HEK293 (cell line): ENCODE results near the gene COPZ1.

Experiments used
- EGR2 ChIP-seq: fragments of 450-650 bp; formaldehyde crosslinking; IDR thresholded peaks from 2 replicates; pipeline ENCODE4 v1.5.1; 2016; ENCODE audit warnings: low read depth, missing biosample characterization, missing genetic modification characterization
- KLF1 ChIP-seq: fragments of 450-650 bp; formaldehyde crosslinking; IDR thresholded peaks from 2 replicates; pipeline ENCODE4 v1.5.1; 2016; ENCODE audit warnings: missing biosample characterization, missing genetic modification characterization
- KLF7 ChIP-seq: fragments of 450-650 bp; formaldehyde crosslinking; IDR thresholded peaks from 2 replicates; pipeline ENCODE4 v1.5.1; 2016; ENCODE audit warnings: missing biosample characterization, missing genetic modification characterization, borderline replicate concordance
- OSR2 ChIP-seq: fragments of 450-650 bp; formaldehyde crosslinking; IDR thresholded peaks from 2 replicates; pipeline ENCODE4 v1.5.1; 2016; ENCODE audit warnings: missing biosample characterization, missing genetic modification characterization
- YY2 ChIP-seq: fragments of 450-650 bp; formaldehyde crosslinking; IDR thresholded peaks from 2 replicates; pipeline ENCODE4 v1.5.1; 2016; ENCODE audit warnings: missing biosample characterization, missing genetic modification characterization
- ZBTB11 ChIP-seq: fragments of 450-650 bp; formaldehyde crosslinking; conservative IDR thresholded peaks from 2 replicates; pipeline ENCODE4 v1.5.1; 2016; ENCODE audit warnings: low read depth, missing biosample characterization, missing genetic modification characterization
- ZBTB44 ChIP-seq: fragments of 450-650 bp; IDR thresholded peaks from 2 replicates; pipeline ENCODE4 v1.5.1; 2018; ENCODE audit warnings: missing biosample characterization, mild to moderate bottlenecking, missing genetic modification characterization
- ZBTB48 ChIP-seq: fragments of 450-650 bp; formaldehyde crosslinking; IDR thresholded peaks from 2 replicates; pipeline ENCODE4 v1.5.1; 2016; ENCODE audit warnings: missing biosample characterization, missing genetic modification characterization
- ZBTB7A ChIP-seq: fragments of 450-650 bp; formaldehyde crosslinking; IDR thresholded peaks from 2 replicates; pipeline ENCODE4 v1.5.1; 2016; ENCODE audit warnings: low read depth, missing biosample characterization, missing genetic modification characterization
- ZBTB8A ChIP-seq: fragments of 450-650 bp; formaldehyde crosslinking; IDR thresholded peaks from 2 replicates; pipeline ENCODE4 v1.5.1; 2016; ENCODE audit warnings: missing biosample characterization, missing genetic modification characterization
- ZNF114 ChIP-seq: fragments of 450-650 bp; formaldehyde crosslinking; IDR thresholded peaks from 2 replicates; pipeline ENCODE4 v1.5.0; 2017; ENCODE audit warnings: missing biosample characterization, missing genetic modification characterization
- ZNF132 ChIP-seq: fragments of 450-650 bp; formaldehyde crosslinking; IDR thresholded peaks from 2 replicates; pipeline ENCODE4 v1.5.1; 2017; ENCODE audit warnings: missing biosample characterization, missing genetic modification characterization, borderline replicate concordance
- ZNF155 ChIP-seq: fragments of 450-650 bp; formaldehyde crosslinking; IDR thresholded peaks from 2 replicates; pipeline ENCODE4 v1.5.1; 2016; ENCODE audit warnings: missing biosample characterization, missing genetic modification characterization
- ZNF169 ChIP-seq: fragments of 450-650 bp; formaldehyde crosslinking; IDR thresholded peaks from 2 replicates; pipeline ENCODE4 v1.5.1; 2016; ENCODE audit warnings: missing biosample characterization, missing genetic modification characterization
- ZNF175 ChIP-seq: fragments of 450-650 bp; formaldehyde crosslinking; IDR thresholded peaks from 2 replicates; pipeline ENCODE4 v1.5.1; 2016; ENCODE audit warnings: missing biosample characterization, missing genetic modification characterization
- ZNF19 ChIP-seq: fragments of 450-650 bp; formaldehyde crosslinking; IDR thresholded peaks from 2 replicates; pipeline ENCODE4; 2016; ENCODE audit warnings: missing biosample characterization, missing genetic modification characterization, low read depth
- ZNF202 ChIP-seq: fragments of 450-650 bp; formaldehyde crosslinking; IDR thresholded peaks from 2 replicates; pipeline ENCODE4 v1.5.1; 2016; ENCODE audit warnings: missing biosample characterization, missing genetic modification characterization, borderline replicate concordance
- ZNF248 ChIP-seq: fragments of 450-650 bp; formaldehyde crosslinking; IDR thresholded peaks from 2 replicates; pipeline ENCODE4 v1.5.1; 2017; ENCODE audit warnings: missing biosample characterization, missing genetic modification characterization
- ZNF280C ChIP-seq: fragments of 450-650 bp; formaldehyde crosslinking; IDR thresholded peaks from 2 replicates; pipeline ENCODE4 v1.5.1; 2016; ENCODE audit warnings: missing biosample characterization, missing genetic modification characterization
- ZNF37A ChIP-seq: fragments of 450-650 bp; IDR thresholded peaks from 2 replicates; pipeline ENCODE4 v1.5.1; 2018; ENCODE audit warnings: missing biosample characterization, missing genetic modification characterization
- ZNF394 ChIP-seq: fragments of 450-650 bp; formaldehyde crosslinking; IDR thresholded peaks from 2 replicates; pipeline ENCODE4 v1.5.1; 2016; ENCODE audit warnings: missing biosample characterization, missing genetic modification characterization, mild to moderate bottlenecking, moderate library complexity, borderline replicate concordance
- ZNF423 ChIP-seq: fragments of 450-650 bp; formaldehyde crosslinking; IDR thresholded peaks from 2 replicates; pipeline ENCODE4 v1.5.1; 2016; ENCODE audit warnings: missing biosample characterization, missing genetic modification characterization
- ZNF449 ChIP-seq: fragments of 450-650 bp; formaldehyde crosslinking; IDR thresholded peaks from 2 replicates; pipeline ENCODE4 v1.5.1; 2017; ENCODE audit warnings: missing biosample characterization, mild to moderate bottlenecking, missing genetic modification characterization, moderate library complexity
- ZNF561 ChIP-seq: fragments of 450-650 bp; IDR thresholded peaks from 2 replicates; pipeline ENCODE4 v1.5.1; 2018; ENCODE audit warnings: missing biosample characterization, missing genetic modification characterization, borderline replicate concordance
- ZNF621 ChIP-seq: fragments of 450-650 bp; formaldehyde crosslinking; IDR thresholded peaks from 2 replicates; pipeline ENCODE4 v1.5.1; 2017; ENCODE audit warnings: missing biosample characterization, missing genetic modification characterization
- ZNF624 ChIP-seq: fragments of 450-650 bp; formaldehyde crosslinking; IDR thresholded peaks from 2 replicates; pipeline ENCODE4 v1.5.1; 2017; ENCODE audit warnings: missing biosample characterization, missing genetic modification characterization
- ZNF747 ChIP-seq: fragments of 450-650 bp; formaldehyde crosslinking; IDR thresholded peaks from 2 replicates; pipeline ENCODE4 v1.5.1; 2016; ENCODE audit warnings: missing biosample characterization, missing genetic modification characterization
- ZNF785 ChIP-seq: fragments of 450-650 bp; formaldehyde crosslinking; IDR thresholded peaks from 2 replicates; pipeline ENCODE4 v1.5.1; 2016; ENCODE audit warnings: missing biosample characterization, missing genetic modification characterization
- ZNF792 ChIP-seq: fragments of 450-650 bp; formaldehyde crosslinking; IDR thresholded peaks from 2 replicates; pipeline ENCODE4 v1.5.1; 2016; ENCODE audit warnings: missing biosample characterization, missing genetic modification characterization
- ZNF830 ChIP-seq: fragments of 450-650 bp; IDR thresholded peaks from 2 replicates; pipeline ENCODE4 v1.5.0; 2018; ENCODE audit warnings: missing biosample characterization, missing genetic modification characterization, low read depth, mild to moderate bottlenecking, moderate library complexity

Gene COPZ1

GRCh38 chr12:54388237-54389133 is 63.6 kb downstream of the COPZ1 start (continued):
- no peak; the same call in 1 of the 2 replicates for TF ChIP-seq OSR2
- no peak for TF ChIP-seq ZNF561
- TF ChIP-seq ZBTB11 = no peak
- no peak for TF ChIP-seq ZNF621
- no peak for TF ChIP-seq ZNF248 (tag by site-specific recombination)
- TF ChIP-seq ZNF624 (tag by site-specific recombination) = no peak
- no peak for TF ChIP-seq ZNF830 (tag by site-specific recombination)
- peak; percentile 61 for TF ChIP-seq ZNF423
- no peak for TF ChIP-seq ZNF19 (tag by site-specific recombination)
- TF ChIP-seq KLF7 = no peak
- no peak for TF ChIP-seq ZNF155 (tag by site-specific recombination)
- TF ChIP-seq ZNF175 (tag by site-specific recombination) = no peak
- no peak for TF ChIP-seq ZNF132 (tag by site-specific recombination)
- no peak for TF ChIP-seq ZNF280C (tag by site-specific recombination)
- TF ChIP-seq ZNF114 (tag by site-specific recombination) = no peak
- no peak for TF ChIP-seq ZNF37A (tag by site-specific recombination)
- no peak for TF ChIP-seq ZNF202 (tag by site-specific recombination)
- TF ChIP-seq ZNF169 (tag by site-specific recombination) = no peak
- TF ChIP-seq ZBTB7A (tag by site-specific recombination) = no peak
- no peak for TF ChIP-seq ZNF449 (tag by site-specific recombination)
- no peak for TF ChIP-seq ZNF792 (tag by site-specific recombination)
- TF ChIP-seq YY2 (tag by site-specific recombination) = no peak
- no peak for TF ChIP-seq ZBTB48
- TF ChIP-seq ZNF785 (tag by site-specific recombination) = no peak
- peak; percentile 12; the same call in 1 of the 2 replicates for TF ChIP-seq KLF1 (tag by site-specific recombination)
- TF ChIP-seq ZBTB8A (tag by site-specific recombination) = 0 out of 2 replicates have a peak, but pooled peaks have one; percentile 8
- no peak for TF ChIP-seq ZBTB44 (tag by site-specific recombination)
- TF ChIP-seq ZNF394 (tag by site-specific recombination) = no peak
- no peak for TF ChIP-seq ZNF747 (tag by site-specific recombination)
- peak; percentile 83 for TF ChIP-seq EGR2
